NCI-H446 (cell line): Measurements from ENCODE around the gene AIRE.
A peak's percentile ranks its signal among the peaks of the same experiment; 100 is the strongest.

Experiments used
- DNase-seq, 2 experiments: peaks; one replicate each; lab custom pipeline; 2025; lab: John Stamatoyannopoulos, UW

The AIRE gene

GRCh38 chr21:44324106-44324853 lies 38.6 kb downstream of the AIRE start:
- no peak for DNase-seq

GRCh38 chr21:44324854-44325107 lies 39.1 kb downstream of the AIRE start:
- no peak for DNase-seq

GRCh38 chr21:44325386-44326271 lies 40.0 kb downstream of the AIRE start:
- DNase-seq = no peak

GRCh38 chr21:44326272-44326647 lies 40.6 kb downstream of the AIRE start:
- DNase-seq = no peak

- DNase-seq = no peak
These were observed 41.3 kb downstream of the AIRE start for GRCh38 chr21:44326716-44327602.

DNA sequence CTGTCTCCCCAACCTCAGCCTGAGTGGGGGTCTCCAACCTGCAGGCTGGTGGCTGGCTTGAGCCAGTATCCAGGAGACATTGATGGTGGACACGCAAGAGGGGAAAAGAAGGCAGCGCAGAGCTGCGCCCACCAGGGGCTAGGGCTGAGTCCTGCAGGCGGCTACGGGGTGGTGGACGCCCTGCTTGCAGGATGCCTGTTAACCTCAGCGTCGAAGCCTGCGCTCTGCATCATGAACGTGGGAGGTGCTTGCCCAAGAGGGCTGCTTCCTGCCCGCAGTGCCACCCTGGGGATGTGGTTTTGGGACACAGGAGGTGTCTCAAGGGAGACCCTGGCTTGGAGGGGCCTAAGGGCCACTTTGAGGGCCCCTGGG lies 41.9 kb downstream of the AIRE start:
- no peak for DNase-seq

- DNase-seq = no peak
These were observed 42.7 kb downstream of the AIRE start for GRCh38 chr21:44328242-44328895.

- DNase-seq = no peak
These were observed 43.6 kb downstream of the AIRE start for GRCh38 chr21:44329086-44329889.

DNA sequence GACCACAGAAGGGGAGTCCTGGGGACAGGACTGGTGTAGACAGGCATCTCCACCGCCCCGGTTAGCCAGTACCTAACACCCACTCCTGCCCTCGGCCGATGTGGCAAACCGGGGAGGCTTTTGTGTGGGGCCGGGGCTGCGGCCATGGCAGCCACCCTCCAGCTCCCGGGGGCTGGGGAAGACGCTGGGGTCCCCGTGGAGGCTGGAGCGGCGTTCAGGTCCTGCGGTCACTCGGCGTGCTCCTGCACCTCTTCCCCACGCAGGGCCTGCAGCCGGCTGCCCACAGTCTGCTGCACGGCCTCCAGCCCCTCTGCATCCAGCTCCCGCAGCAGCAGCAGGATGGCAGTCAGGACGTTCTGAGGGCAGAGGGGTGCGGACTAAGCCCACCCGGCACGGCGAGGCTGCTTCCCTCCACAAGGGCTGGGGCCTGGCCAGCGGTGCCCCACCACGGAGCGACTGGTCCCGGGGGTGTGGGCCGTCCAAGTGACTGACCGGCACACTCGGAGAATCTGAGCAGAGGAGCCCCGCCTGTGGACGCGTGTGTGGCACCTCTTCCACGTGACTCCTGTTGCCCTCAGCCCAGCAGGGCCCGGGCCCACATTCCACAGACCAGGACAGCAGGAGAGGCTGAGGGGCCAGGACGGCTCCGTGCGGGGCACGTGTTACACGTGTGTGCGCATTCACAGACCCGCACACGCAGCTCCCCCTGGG lies 44.5 kb downstream of the AIRE start:
- DNase-seq = no peak

- no peak for DNase-seq
These were observed 45.0 kb downstream of the AIRE start for GRCh38 chr21:44330698-44331097.

GRCh38 chr21:44331209-44331608 lies 45.5 kb downstream of the AIRE start:
- DNase-seq = no peak

DNA sequence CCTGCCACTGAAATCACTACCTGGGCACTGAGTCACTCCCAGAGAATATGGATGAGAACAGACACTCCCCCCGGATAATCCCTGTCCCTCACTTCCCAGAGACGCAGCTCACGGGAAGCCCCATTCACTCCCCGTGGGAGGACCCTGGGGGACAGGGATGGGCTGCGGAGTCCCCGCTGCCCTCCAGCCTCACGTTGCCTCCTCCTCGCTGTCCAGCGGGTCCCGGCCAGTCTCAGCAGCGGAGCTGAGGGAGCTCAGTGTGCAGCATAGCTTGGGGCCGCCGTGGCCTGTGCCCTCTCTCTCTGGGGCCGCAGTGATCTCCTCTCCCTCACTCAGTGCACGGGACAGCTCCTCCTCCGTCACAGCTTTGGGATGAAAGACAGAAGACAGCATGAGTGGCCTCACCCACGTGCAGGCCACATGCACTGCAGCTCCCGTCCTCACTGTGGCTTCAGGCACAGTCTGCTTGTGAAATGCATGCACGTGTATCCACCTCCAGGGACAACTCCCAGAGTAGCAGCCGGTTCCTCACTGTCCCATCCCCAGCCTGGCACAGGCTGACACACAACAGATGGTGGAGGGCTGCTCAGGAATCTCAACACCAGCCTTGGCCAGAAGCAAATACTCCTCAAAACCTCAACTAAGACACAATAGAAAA lies 46.1 kb downstream of the AIRE start:
- DNase-seq = peak in 1 of 2 experiments; percentile 84

DNA sequence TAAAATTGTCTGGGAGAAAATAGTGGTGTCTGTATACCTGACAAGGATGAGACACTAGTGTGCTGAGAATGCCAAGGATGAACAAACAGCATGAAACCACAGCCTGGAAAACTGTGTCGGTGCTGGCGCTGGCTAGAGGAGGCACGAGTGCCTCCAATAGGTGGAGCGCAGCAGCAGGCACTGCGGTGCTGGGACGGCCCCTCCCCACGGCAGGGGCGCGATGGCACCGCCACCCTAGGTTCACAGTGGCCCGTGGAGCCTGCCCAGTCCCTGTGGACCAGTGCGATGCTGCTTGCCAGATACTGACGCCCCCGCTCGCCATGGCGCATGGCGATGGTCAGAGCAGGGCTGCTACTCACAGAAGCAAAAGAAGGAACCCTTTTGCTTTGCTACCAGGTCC lies 46.7 kb downstream of the AIRE start:
- no peak for DNase-seq

DNA sequence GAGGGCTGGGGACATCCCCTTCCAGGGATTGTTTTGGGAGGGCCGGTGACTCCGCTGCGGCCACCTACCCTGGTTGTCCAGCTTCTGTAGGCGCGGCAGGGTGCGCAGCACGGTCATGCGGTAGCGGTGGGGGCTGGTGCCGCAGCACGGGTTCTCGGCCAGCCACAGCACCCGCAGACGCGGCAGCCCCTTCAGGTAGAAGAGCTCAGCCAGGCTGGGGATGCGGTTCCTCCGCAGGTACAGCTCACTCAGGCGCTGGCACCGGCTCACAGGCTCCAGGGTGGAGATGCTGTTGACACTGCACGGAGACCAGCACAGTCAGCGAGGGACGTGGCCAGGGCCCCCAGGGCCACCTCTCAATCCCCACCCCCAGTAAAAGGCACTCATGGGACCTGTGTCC lies 47.3 kb downstream of the AIRE start:
- DNase-seq = no peak

- DNase-seq = no peak
These were observed 48.0 kb downstream of the AIRE start for GRCh38 chr21:44333509-44334328.

- DNase-seq = no peak
These were observed 48.8 kb downstream of the AIRE start for GRCh38 chr21:44334329-44335030.

DNA sequence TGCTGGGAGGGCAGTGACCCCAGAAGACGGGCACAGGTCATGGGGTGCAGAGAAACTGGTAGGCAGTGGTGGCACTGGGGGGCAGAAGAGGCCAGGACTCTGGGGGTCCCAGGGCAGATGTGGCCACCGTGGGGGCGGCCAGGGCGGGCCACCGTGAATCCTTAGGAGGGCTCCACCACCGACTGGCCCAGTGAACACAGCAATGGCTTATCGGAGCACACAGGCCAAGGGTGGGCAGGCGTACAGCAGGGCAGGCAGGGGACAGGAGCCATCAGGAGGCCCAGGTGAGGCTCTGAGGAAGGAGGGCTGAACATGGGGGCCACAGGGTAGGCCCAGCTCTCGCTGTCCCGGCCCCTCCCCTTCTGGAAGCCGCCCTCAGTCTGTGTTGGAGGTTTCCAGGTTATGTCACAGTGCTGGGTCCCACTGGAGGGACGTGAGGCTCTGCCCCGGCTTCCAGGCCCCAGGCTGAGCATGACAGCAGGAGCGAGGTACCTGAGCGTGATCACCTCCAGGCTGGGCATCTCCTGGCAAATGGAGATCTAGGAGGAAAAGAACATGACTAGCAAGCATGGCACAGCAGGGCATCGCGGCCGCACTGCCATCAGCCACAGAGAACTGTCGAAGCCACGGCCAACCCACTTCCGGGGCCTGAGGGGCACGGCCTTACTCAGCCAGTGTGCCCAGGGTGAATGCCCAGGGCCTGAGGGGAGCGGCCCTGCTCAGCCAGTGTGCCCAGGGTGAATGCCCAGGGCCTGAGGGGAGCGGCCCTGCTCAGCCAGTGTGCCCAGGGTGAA lies 49.8 kb downstream of the AIRE start:
- DNase-seq = no peak

DNA sequence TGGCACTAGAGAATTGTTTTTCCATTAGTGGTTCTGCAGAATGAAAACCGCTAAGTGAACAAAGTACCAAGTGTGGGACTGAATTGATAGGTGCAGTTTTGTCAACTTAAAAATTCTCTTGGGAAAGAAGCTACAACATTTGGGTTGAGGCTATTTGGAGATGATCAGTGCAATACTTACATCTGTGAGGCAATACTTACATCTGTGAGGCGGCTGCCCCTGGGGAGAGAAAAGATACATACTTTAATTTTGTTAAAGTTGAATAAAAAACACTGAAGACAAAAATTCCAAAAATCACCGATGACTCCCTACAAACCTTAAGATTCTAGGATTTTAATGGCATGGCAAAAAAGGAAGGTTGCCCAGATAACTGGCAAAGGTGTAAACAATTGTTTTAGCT lies 51.8 kb downstream of the AIRE start:
- no peak for DNase-seq
